H1 (cell line): ENCODE measurements around the gene CDC42BPB.

Experiments
- CEBPB ChIP-seq: IDR thresholded peaks from 2 replicates; pipeline ENCODE4 v1.6.1; 2012; ENCODE audit warnings: low read depth, low read length
- CTCF ChIP-seq, 3 experiments: IDR thresholded peaks; 1 replicate in 2 of 3; 2 replicates in 1 of 3; pipeline versions ENCODE4 v1.5.1 to v1.6.1; 2011; ENCODE audit warnings: low read length in 3 of 3, mild to moderate bottlenecking in 3 of 3, inconsistent platforms in 2 of 3, low read depth in 1 of 3, moderate library complexity in 1 of 3; ENCODE audit not compliant: insufficient read depth in 1 of 3; ENCODE audit errors: control extremely low read depth in 1 of 3
- EZH2 ChIP-seq: fragments of 200-600 bp; sonication (generic); IDR thresholded peaks from 2 replicates; pipeline ENCODE4 v1.7.1; 2012; ENCODE audit warnings: low read depth, mild to moderate bottlenecking, moderate library complexity, low read length, inconsistent platforms; ENCODE audit not compliant: severe bottlenecking
- GTF2F1 ChIP-seq: IDR thresholded peaks from 2 replicates; pipeline ENCODE4 v1.6.1; 2012; ENCODE audit warnings: low read depth, low read length, improper control_type of control experiment, borderline replicate concordance
- JUND ChIP-seq: IDR thresholded peaks from 2 replicates; pipeline ENCODE4 v1.6.1; 2011; ENCODE audit warnings: mild to moderate bottlenecking, improper control_type of control experiment, low read length
- POLR2A ChIP-seq, 2 experiments: IDR thresholded peaks; 1 replicate in 1 of 2; 2 replicates in 1 of 2; pipeline ENCODE4 v1.6.1; 2011; ENCODE audit warnings: low read depth in 2 of 2, low read length in 2 of 2, mild to moderate bottlenecking in 2 of 2; ENCODE audit errors: control extremely low read depth in 1 of 2
- POU5F1 ChIP-seq: IDR thresholded peaks from 2 replicates; pipeline ENCODE4 v1.6.1; 2011; ENCODE audit warnings: low read depth, mild to moderate bottlenecking, low read length, moderate library complexity
- RAD21 ChIP-seq, 2 experiments: IDR thresholded peaks in 1 of 2; conservative IDR thresholded peaks in 1 of 2; 2 replicates each; pipeline ENCODE4 v1.6.1; 2011; ENCODE audit warnings: low read depth in 2 of 2, low read length in 2 of 2, improper control_type of control experiment in 1 of 2, inconsistent platforms in 1 of 2, mild to moderate bottlenecking in 1 of 2, moderate library complexity in 1 of 2
- RBBP5 ChIP-seq: IDR thresholded peaks from 2 replicates; pipeline ENCODE4 v1.7.1; 2012; ENCODE audit warnings: low read depth, mild to moderate bottlenecking, inconsistent platforms, low read length, moderate library complexity, borderline replicate concordance
- RFX5 ChIP-seq: IDR thresholded peaks from 2 replicates; pipeline ENCODE4 v1.6.1; 2011; ENCODE audit warnings: low read depth, low read length, improper control_type of control experiment, borderline replicate concordance
- SAP30 ChIP-seq: fragments of 300-600 bp; sonication (generic); IDR thresholded peaks from 2 replicates; pipeline ENCODE4 v1.7.1; 2012; ENCODE audit warnings: low read length, moderate library complexity, mild to moderate bottlenecking, inconsistent platforms; ENCODE audit not compliant: insufficient read depth, insufficient replicate concordance
- SIN3A ChIP-seq, 2 experiments: IDR thresholded peaks in 1 of 2; conservative IDR thresholded peaks in 1 of 2; 2 replicates each; pipeline ENCODE4 v1.6.1; 2011 to 2012; ENCODE audit warnings: low read length in 2 of 2, improper control_type of control experiment in 1 of 2, low read depth in 1 of 2, mild to moderate bottlenecking in 1 of 2
- TCF12 ChIP-seq: IDR thresholded peaks from 2 replicates; pipeline ENCODE4 v1.6.1; 2011; ENCODE audit warnings: low read depth, mild to moderate bottlenecking, low read length

DNA sequence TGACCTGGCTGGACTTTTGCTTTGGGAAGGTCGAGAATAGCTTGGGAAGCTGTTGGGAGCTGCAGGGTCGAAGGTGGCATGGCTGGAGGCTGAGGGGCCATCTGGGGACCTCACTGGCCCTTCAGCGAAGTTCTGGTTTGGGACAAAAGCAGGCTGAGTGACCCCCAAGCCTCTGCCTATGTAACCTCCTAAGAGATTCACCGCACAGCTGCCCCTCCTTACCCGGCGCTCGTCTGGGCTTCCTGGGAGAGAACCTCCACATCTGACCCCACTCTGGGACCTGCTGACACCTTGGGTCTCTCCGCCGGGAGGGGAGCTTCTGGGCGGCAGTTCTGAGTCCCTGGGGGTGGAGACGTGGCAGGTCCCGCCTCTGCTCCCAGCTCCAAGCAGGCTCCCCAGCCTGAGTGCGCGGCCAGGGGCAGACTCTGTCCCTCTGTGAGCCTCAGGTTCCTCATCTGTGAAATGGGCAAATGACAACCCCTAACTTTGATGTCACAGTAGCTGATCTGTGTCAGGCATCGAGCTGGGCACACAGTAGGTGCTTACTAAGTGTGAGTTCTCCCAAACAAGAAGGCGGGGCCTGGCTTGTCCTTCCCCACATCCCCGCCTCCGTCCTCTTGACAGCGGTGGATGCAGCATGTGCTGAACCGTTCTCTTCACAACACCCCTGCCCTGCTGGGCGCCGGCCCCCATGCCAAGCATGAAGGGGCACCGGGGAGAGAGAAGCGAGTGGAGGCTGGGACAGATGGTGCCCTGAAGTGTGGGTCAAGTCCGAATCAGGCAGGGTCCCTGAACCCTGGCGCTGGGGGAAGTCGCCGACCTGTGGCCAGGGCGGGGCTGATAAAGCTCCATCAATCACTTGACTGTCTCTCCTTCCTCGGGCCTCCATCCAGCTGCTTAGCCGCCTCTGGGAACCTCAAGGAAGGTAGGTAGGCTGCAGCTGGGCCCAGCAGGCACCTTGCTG is 40.9 kb upstream of the CDC42BPB start:
- TF ChIP-seq POLR2A (IDR thresholded peaks at IDR 0.05; ENCODE audit: control extremely low read depth in 1 of 2, low read depth in 2 of 2, low read length in 2 of 2) (no peak), SAP30 (no peak), GTF2F1 (no peak), TCF12 (no peak), CEBPB (no peak), EZH2 (no peak), CTCF (IDR thresholded peaks at IDR 0.05; ENCODE audit: control extremely low read depth in 1 of 3, insufficient read depth in 1 of 3, low read depth in 1 of 3, low read length in 3 of 3) (no peak), SIN3A (conservative IDR thresholded peaks at IDR 0.05 in 1 of 2, IDR thresholded peaks at IDR 0.05 in 1 of 2; ENCODE audit: low read depth in 1 of 2, low read length in 2 of 2) (no peak), RFX5 (no peak), POU5F1 (no peak), RBBP5 (no peak), RAD21 (IDR thresholded peaks at IDR 0.05 in 1 of 2, conservative IDR thresholded peaks at IDR 0.05 in 1 of 2; ENCODE audit: low read depth in 2 of 2, low read length in 2 of 2) (no peak), JUND (no peak)
